ENCODE data around the gene PCDHAC1. TPM values are rescaled to one million over a fixed set of nuclear protein-coding genes. Genes with fewer than 3 reads are reported as not detected.

PCDHAC1 gene
- polyA plus RNA-seq, 1 of the 3 experiments (the other 2 are of a cell fraction) = 0.08 TPM

DNA sequence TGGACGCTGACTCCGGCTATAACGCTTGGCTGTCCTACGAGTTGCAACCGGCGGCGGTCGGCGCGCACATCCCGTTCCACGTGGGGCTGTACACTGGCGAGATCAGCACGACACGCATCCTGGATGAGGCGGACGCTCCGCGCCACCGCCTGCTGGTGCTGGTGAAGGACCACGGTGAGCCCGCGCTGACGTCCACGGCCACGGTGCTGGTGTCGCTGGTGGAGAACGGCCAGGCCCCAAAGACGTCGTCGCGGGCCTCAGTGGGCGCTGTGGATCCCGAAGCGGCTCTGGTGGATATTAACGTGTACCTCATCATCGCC lies 48.9 kb upstream of the PCDHAC1 start:
- no peaks in the 10 kb centered on the region; a peak in 2 of 4 replicates for H3K4me1 ChIP-seq (ENCODE audit: control insufficient read depth in 1 of 2, insufficient read depth in 2 of 2, low read depth in 1 of 2, low read length in 1 of 2)
- TF ChIP-seq GABPA (IDR thresholded peaks at IDR 0.05; ENCODE audit: low read depth) (no peak), MXI1 (IDR thresholded peaks at IDR 0.05; ENCODE audit: low read depth, low read length) (no peak), YY1 (IDR thresholded peaks at IDR 0.05; ENCODE audit: low read depth) (no peak), ELF1 (IDR thresholded peaks at IDR 0.05) (no peak), MEF2A (IDR thresholded peaks at IDR 0.05; ENCODE audit: borderline replicate concordance, low read depth) (no peak), TAF1 (IDR thresholded peaks at IDR 0.05; ENCODE audit: borderline replicate concordance, low read depth, low read length) (no peak), FOXM1 (IDR thresholded peaks at IDR 0.05; ENCODE audit: low read depth) (no peak), TEAD4 (IDR thresholded peaks at IDR 0.05; ENCODE audit: borderline replicate concordance, insufficient read depth) (no peak)
- TF ChIP-seq, protein P1, sequence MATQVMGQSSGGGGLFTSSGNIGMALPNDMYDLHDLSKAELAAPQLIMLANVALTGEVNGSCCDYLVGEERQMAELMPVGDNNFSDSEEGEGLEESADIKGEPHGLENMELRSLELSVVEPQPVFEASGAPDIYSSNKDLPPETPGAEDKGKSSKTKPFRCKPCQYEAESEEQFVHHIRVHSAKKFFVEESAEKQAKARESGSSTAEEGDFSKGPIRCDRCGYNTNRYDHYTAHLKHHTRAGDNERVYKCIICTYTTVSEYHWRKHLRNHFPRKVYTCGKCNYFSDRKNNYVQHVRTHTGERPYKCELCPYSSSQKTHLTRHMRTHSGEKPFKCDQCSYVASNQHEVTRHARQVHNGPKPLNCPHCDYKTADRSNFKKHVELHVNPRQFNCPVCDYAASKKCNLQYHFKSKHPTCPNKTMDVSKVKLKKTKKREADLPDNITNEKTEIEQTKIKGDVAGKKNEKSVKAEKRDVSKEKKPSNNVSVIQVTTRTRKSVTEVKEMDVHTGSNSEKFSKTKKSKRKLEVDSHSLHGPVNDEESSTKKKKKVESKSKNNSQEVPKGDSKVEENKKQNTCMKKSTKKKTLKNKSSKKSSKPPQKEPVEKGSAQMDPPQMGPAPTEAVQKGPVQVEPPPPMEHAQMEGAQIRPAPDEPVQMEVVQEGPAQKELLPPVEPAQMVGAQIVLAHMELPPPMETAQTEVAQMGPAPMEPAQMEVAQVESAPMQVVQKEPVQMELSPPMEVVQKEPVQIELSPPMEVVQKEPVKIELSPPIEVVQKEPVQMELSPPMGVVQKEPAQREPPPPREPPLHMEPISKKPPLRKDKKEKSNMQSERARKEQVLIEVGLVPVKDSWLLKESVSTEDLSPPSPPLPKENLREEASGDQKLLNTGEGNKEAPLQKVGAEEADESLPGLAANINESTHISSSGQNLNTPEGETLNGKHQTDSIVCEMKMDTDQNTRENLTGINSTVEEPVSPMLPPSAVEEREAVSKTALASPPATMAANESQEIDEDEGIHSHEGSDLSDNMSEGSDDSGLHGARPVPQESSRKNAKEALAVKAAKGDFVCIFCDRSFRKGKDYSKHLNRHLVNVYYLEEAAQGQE (IDR thresholded peaks at IDR 0.05; ENCODE audit: low read depth, low read length) = no peak
- TF ChIP-seq, protein P2, sequence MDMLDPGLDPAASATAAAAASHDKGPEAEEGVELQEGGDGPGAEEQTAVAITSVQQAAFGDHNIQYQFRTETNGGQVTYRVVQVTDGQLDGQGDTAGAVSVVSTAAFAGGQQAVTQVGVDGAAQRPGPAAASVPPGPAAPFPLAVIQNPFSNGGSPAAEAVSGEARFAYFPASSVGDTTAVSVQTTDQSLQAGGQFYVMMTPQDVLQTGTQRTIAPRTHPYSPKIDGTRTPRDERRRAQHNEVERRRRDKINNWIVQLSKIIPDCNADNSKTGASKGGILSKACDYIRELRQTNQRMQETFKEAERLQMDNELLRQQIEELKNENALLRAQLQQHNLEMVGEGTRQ (IDR thresholded peaks at IDR 0.05; ENCODE audit: borderline replicate concordance, low read depth, low read length) = no peak
- TF ChIP-seq, protein P3, sequence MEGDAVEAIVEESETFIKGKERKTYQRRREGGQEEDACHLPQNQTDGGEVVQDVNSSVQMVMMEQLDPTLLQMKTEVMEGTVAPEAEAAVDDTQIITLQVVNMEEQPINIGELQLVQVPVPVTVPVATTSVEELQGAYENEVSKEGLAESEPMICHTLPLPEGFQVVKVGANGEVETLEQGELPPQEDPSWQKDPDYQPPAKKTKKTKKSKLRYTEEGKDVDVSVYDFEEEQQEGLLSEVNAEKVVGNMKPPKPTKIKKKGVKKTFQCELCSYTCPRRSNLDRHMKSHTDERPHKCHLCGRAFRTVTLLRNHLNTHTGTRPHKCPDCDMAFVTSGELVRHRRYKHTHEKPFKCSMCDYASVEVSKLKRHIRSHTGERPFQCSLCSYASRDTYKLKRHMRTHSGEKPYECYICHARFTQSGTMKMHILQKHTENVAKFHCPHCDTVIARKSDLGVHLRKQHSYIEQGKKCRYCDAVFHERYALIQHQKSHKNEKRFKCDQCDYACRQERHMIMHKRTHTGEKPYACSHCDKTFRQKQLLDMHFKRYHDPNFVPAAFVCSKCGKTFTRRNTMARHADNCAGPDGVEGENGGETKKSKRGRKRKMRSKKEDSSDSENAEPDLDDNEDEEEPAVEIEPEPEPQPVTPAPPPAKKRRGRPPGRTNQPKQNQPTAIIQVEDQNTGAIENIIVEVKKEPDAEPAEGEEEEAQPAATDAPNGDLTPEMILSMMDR (IDR thresholded peaks at IDR 0.05) = no peak
- TF ChIP-seq, protein P4, sequence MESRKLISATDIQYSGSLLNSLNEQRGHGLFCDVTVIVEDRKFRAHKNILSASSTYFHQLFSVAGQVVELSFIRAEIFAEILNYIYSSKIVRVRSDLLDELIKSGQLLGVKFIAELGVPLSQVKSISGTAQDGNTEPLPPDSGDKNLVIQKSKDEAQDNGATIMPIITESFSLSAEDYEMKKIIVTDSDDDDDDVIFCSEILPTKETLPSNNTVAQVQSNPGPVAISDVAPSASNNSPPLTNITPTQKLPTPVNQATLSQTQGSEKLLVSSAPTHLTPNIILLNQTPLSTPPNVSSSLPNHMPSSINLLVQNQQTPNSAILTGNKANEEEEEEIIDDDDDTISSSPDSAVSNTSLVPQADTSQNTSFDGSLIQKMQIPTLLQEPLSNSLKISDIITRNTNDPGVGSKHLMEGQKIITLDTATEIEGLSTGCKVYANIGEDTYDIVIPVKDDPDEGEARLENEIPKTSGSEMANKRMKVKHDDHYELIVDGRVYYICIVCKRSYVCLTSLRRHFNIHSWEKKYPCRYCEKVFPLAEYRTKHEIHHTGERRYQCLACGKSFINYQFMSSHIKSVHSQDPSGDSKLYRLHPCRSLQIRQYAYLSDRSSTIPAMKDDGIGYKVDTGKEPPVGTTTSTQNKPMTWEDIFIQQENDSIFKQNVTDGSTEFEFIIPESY (IDR thresholded peaks at IDR 0.05; ENCODE audit: borderline replicate concordance, low read depth) = no peak
- H3K9me2 ChIP-seq = no peaks in the 10 kb centered on the region
- no peaks in the 10 kb centered on the region for H3K36me3 ChIP-seq (replicated peaks in 1 of 2; ENCODE audit: control insufficient read depth in 1 of 2, insufficient read depth in 2 of 2, low read length in 1 of 2)
- H2AFZ ChIP-seq (ENCODE audit: low read depth) = no peak overlapping the region
- no peak for DNase-seq
- 93% methylated on average over 34 of the region's 37 CpGs for WGBS (ENCODE audit: low lambda C conversion rate)
- no peak overlapping the region for H3K4me2 ChIP-seq
- no peaks in the 10 kb centered on the region for H3F3A ChIP-seq (replicated peaks; ENCODE audit: insufficient read depth)
- no peaks in the 10 kb centered on the region for H3K27me3 ChIP-seq (ENCODE audit: insufficient read depth)
- H3K79me2 ChIP-seq (ENCODE audit: insufficient read depth) = no peaks in the 10 kb centered on the region
- ChIA-PET POLR2A (no interaction called here), CTCF (no interaction called here)
- H3K9ac ChIP-seq = no peak overlapping the region
- no peaks in the 10 kb centered on the region for H3K9me3 ChIP-seq
- no peak overlapping the region; a peak in 1 of 4 replicates for H3K4me3 ChIP-seq (ENCODE audit: low read depth in 2 of 2, low read length in 1 of 2)
- H3K27ac ChIP-seq (ENCODE audit: low read depth in 2 of 2, low read length in 1 of 2) = no peak overlapping the region
- H4K20me1 ChIP-seq (ENCODE audit: insufficient read depth) = no peaks in the 10 kb centered on the region
